GM18868 (cell line): Measurements from ENCODE around the gene SH3RF2.
A peak's percentile ranks its signal among the peaks of the same experiment; 100 is the strongest.

ENCODE experiments used
- ATAC-seq: cut with Tn5 transposase; IDR thresholded peaks from one replicate; pipeline ENCODE4 v1.9.1; 2021; ENCODE audit warnings: mild to moderate bottlenecking, moderate library complexity; ENCODE audit not compliant: unreplicated experiment

The SH3RF2 gene

GRCh38 chr5:146039420-146039819 is 103.0 kb downstream of the SH3RF2 start:
- ATAC-seq, result no peak

- ATAC-seq, result no peak
Observed at GRCh38 chr5:146040527-146040926, 104.1 kb downstream of the SH3RF2 start.

- peak; percentile 86 for ATAC-seq
Observed at GRCh38 chr5:146041180-146041789, 104.9 kb downstream of the SH3RF2 start.

- ATAC-seq, result no peak
Observed at GRCh38 chr5:146042628-146043279, 106.4 kb downstream of the SH3RF2 start.

GRCh38 chr5:146043722-146044121 is 107.3 kb downstream of the SH3RF2 start:
- ATAC-seq, result no peak

GRCh38 chr5:146047396-146047795 is 111.0 kb downstream of the SH3RF2 start:
- ATAC-seq, result no peak

- ATAC-seq, result no peak
Observed at GRCh38 chr5:146048994-146049703, 112.8 kb downstream of the SH3RF2 start.

- no peak for ATAC-seq
Observed at GRCh38 chr5:146049704-146050026, 113.3 kb downstream of the SH3RF2 start.

- no peak for ATAC-seq
Observed at GRCh38 chr5:146050086-146050485, 113.7 kb downstream of the SH3RF2 start.

- no peak for ATAC-seq
Observed at GRCh38 chr5:146051678-146052077, 115.3 kb downstream of the SH3RF2 start.

- no peak for ATAC-seq
Observed at GRCh38 chr5:146052780-146053179, 116.4 kb downstream of the SH3RF2 start.

GRCh38 chr5:146055432-146055831 is 119.1 kb downstream of the SH3RF2 start:
- no peak for ATAC-seq

GRCh38 chr5:146059460-146060220 is 123.3 kb downstream of the SH3RF2 start:
- no peak for ATAC-seq

- ATAC-seq, result no peak
Observed at GRCh38 chr5:146060221-146060585, 123.8 kb downstream of the SH3RF2 start.

GRCh38 chr5:146066968-146067367 is 130.6 kb downstream of the SH3RF2 start:
- no peak for ATAC-seq

- no peak for ATAC-seq
Observed at GRCh38 chr5:146068206-146068605, 131.8 kb downstream of the SH3RF2 start.

- ATAC-seq, result peak; percentile 59
Observed at GRCh38 chr5:146068977-146069779, 132.8 kb downstream of the SH3RF2 start.

- peak; percentile 50 for ATAC-seq
Observed at GRCh38 chr5:146069780-146070099, 133.4 kb downstream of the SH3RF2 start.

GRCh38 chr5:146070746-146071145 is 134.4 kb downstream of the SH3RF2 start:
- no peak for ATAC-seq

GRCh38 chr5:146071171-146071570 is 134.8 kb downstream of the SH3RF2 start:
- ATAC-seq, result no peak

GRCh38 chr5:146072595-146072994 is 136.2 kb downstream of the SH3RF2 start:
- no peak for ATAC-seq
